ENCODE data around the gene CCDC66.

Gene CCDC66

DNA sequence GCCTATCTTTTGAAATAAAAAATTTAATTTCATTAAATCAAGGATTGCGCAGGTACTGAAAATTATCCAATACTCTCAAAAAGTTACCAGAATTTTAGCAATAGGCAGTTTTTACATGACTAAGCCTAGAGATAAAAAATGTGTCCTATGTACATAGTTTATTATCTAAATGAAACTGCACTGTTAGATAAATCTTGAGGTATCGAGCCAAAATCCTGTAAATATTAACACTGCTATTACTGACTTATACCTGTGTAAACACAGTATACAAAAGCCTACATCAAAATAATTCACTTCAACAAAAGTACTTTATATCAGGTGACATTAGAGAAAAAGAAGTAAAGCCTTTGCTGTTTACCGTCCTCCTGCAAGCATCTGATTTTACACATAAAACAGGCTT lies 65.4 kb downstream of the CCDC66 start:
- no peak for DNase-seq (ENCODE audit: low spot score)

DNA sequence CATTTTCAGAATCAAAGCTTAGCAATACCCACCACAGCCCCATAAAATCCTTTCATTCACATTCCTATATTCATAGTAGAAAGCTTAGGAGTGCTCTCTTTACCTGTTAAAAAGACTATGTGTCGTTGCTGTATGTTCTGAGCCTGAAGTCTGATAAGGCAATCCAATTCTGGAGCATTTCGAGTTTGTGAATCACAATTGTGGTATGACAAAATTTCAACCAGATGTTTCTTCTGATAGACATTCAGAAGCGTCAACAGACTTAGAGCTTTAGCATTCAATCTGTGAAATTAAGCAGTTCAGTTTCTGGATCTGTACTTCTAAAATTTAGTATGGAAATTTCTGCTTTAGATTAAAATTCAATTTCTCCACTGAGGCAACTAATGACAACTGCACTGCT lies 67.8 kb downstream of the CCDC66 start:
- no peak for DNase-seq (ENCODE audit: low spot score)

DNA sequence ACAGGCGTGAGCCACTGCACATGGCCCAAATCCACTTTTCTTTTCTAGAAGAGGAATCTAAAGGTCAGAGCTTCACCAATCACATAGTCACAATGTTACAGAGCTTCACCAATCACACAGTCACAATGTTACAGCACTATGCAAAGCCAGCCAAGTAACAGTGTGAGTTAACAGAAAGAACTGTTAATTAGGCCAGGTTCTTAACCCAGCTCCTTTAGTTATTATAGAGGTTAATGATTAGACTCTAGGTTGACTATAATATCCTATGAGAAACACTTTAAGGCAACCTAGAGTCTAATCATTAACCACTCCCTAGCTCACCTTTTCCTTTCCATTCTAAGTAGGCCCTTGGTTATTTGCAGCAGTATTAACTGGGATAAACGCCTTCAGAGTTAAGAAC lies 72.1 kb downstream of the CCDC66 start:
- DNase-seq (ENCODE audit: low spot score): no peak

DNA sequence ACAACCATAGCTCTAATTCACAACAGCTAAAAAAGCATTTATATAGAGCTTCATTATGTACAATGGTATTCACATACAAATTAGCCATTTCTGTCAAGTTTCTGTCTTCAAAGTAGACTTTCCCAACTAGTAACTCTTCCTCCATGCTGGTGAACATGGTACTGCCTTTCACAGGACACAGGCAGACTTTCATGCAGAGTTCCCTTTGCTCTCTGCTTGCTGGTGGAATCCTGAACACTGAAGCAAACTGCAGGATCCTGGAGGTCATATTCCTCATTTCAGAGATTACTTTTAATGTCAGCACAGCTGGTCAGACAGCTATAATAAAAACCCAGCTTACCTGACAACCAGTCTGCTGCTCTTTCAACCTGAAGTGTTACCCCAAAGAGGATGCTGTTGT lies 72.5 kb downstream of the CCDC66 start:
- no peak for DNase-seq (ENCODE audit: low spot score)

DNA sequence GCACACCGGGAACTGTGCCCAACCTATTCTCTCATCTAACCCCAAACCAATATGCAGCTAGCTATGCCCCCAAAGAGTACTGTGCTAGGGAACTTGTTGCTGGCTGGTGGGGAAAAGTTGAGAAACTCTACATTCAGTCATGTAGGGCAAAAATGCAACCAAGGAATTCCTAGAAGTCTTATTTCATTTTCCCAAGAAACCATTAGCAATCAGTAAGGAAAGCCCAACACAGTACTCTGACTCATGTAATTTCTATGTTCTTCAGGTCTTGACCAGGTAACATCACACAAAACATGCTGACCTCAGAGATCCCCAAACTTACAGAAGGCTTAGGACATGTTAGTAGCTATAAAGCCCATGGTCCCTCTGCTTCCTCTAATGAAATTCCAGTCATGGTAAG lies 74.0 kb downstream of the CCDC66 start:
- DNase-seq (ENCODE audit: low spot score): no peak

DNA sequence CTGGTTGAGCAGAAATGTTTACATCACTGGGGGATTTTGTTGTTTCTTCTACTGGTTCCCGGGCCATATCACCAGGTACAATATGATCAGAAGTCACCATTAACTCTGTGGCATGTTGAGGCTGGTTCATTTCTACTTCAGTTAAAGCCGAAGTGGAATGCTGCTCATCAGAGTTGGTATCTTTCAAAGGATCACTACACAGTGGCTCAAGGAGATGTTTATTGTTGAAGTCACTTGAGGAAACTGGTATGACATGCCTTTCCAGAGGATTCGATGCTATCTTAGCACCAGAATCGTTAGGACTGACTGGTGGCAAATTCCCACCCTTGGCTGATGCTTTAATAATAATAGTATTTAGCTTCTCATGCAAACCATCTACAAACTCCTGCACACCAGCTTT lies 76.2 kb downstream of the CCDC66 start:
- DNase-seq (ENCODE audit: low spot score): no peak

DNA sequence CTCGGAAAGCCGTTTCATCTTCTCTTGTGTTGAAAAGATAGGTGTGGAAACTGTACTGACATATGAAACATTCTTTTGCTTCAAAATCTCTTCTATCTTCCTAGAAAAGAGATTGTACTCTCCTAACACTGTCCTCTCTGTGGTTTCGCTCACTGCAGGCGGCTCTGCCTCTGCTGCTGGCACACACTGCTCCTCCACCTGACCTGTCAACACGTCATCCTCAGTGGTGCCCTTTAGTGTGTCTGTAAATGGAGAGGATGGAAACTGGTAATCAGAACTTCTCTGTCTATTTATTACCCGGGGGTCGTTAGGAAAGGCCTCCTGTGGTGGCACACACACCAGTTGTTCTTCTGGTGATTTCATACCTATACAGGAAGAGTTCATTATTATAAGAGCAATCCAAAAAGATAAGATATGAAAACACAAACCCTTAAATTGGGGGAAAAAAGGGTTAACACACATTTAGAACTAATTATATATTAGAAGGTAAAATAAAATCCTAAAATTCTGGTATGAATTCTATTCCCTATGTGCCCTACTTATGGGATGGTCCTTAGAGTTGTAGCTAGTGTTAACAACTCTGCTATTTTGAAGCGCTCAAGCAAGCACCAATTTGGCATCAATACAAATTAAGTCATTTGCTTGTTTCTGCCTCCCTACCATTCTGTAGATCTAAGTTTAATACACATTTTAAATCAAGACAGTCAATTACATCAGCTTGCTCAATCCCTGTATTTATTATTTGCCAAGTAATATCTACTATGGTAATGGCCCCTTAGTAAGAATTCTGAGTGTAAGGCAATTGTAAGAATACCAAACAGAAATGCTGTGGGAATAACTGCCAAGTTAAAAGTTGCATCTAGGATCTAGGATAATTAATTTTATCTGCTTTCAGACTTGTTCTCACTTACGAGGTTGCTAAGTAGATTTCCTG lies 76.9 kb downstream of the CCDC66 start:
- DNase-seq (ENCODE audit: low spot score): peak; percentile 10

DNA sequence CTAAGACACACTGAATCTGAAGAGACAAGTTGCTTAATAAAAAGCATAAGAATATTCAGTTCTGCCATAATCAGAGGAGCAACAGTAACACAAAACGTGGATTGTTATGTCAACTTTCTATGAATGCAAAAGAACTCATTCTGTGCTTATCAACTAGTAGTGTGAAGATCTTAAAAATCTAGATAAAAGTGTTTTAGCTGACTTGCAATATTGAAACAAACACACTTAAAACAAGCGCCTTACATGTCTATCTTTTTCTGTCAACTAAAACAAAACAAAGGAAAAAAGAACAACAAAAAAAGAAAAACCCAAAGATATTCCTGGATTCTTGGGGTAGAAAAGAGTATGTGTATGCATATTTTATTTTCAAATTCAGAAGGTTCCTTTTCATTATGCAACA lies 88.4 kb downstream of the CCDC66 start:
- no peak for DNase-seq (ENCODE audit: low spot score)

DNA sequence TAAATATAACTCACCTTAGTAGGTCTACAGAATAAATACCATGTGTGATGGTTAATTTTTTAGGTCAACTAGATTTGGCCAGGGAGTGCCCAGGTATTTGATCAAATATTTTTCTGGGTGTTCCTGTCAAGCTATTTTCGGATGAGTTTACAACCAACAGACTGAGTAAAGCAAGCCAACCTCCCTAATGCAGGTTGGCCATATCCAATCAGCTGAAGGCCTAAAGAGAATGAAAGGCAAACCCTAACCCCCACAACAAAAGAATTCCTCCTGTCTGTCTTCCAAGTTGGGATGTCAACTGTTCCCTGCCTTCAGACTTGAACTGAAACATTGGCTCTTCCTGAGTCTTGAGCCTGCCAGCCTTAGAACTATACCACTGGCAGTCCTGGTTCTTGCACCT lies 97.5 kb downstream of the CCDC66 start:
- DNase-seq (ENCODE audit: low spot score): no peak

DNA sequence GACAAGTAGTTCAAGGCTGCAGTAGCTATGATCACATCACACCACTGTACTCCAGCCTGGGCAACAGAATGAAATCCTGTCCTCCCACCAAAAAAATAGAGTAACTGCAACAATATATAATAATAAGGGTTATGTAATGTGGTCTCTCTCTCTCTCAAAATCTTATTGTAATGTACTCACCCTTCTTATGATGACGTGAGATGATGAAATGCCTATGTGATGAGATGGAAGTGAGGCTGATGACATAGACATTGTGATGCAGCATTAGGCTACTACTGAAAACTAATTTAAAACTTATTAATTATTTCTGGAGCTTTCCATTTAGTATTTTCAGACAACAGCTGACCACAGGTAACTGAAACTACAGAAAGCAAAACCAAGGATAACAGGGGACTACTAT lies 98.7 kb downstream of the CCDC66 start:
- DNase-seq (ENCODE audit: low spot score): no peak

DNA sequence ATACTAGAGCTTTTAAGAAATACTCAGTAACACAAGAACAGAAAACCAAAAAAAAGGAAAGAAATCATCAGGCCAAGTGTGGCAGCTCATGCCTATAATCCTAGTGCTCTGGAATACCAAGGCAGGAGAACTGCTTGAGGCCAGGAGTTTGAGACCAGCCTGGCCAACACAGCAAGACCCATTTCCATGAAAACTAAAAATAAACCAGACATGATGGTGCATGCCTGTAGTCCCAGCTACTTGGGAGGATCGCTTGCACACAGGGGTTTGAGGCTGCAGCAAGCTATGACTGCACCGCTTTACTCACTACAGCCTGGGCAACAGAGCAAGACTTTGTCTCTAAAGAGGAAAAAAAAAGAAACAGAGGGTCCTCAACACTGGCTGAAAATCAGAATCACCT lies 107.8 kb downstream of the CCDC66 start:
- no peak for DNase-seq (ENCODE audit: low spot score)

DNA sequence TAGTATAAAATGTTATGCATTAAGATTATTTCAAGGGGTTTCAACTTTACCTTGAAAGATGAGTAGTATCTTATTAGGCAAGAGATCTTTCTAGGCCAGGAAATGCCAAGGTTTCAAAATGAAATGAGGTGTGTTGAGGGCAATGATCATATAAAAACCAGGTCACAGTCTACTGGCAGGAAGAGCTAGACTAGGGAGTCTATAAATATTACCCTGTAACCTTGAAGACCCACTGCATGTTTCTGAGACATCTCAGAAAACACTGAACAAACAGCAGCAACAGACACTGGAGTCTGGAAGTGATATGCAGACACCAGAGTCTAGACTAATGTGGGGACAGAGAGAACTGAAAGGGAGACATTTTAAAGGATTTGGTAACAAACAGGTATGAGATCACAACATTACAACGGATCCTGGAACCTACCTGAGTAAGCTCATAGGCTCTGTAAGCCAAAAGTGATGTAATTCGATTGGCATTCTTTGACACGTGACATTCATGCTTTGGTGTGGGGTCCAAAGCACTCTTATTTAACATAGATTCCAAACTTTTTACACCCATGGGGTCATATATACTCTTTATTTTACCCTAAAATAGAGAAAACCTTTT lies 111.1 kb downstream of the CCDC66 start:
- DNase-seq (ENCODE audit: low spot score): no peak
